ENCODE data around the gene CPOX.
"Not testable (repeated sequence)": the region's sequence is repeated elsewhere in the genome, so short reads cannot be mapped to it uniquely, and the experiment has no call there.

The CPOX gene

GRCh38 chr3:98564282-98565005, 29.0 kb downstream of the CPOX start:
- no peak overlapping the region for H3K4me3 ChIP-seq (ENCODE audit: low read depth, low read length)

GRCh38 chr3:98563661-98564281, 29.6 kb downstream of the CPOX start:
- H3K4me3 ChIP-seq (ENCODE audit: low read depth, low read length) = no peak overlapping the region

GRCh38 chr3:98561727-98562521, 31.5 kb downstream of the CPOX start:
- H3K4me3 ChIP-seq (ENCODE audit: low read depth, low read length) = no peak overlapping the region

- no peak overlapping the region for H3K4me3 ChIP-seq (ENCODE audit: low read depth, low read length)
These were observed 32.5 kb downstream of the CPOX start for GRCh38 chr3:98560911-98561310.

- not testable (repeated sequence) for H3K4me3 ChIP-seq (ENCODE audit: low read depth, low read length)
These were observed 33.6 kb downstream of the CPOX start for GRCh38 chr3:98559769-98560168.

GRCh38 chr3:98558100-98558827, 35.1 kb downstream of the CPOX start:
- H3K4me3 ChIP-seq (ENCODE audit: low read depth, low read length) = no peak overlapping the region

- H3K4me3 ChIP-seq (ENCODE audit: low read depth, low read length) = no peak overlapping the region
These were observed 35.9 kb downstream of the CPOX start for GRCh38 chr3:98557324-98558010.

GRCh38 chr3:98556164-98557130, 37.0 kb downstream of the CPOX start:
- no peak overlapping the region for H3K4me3 ChIP-seq (ENCODE audit: low read depth, low read length)

- no peak overlapping the region for H3K4me3 ChIP-seq (ENCODE audit: low read depth, low read length)
These were observed 38.4 kb downstream of the CPOX start for GRCh38 chr3:98555025-98555379.

- no peak overlapping the region for H3K4me3 ChIP-seq (ENCODE audit: low read depth, low read length)
These were observed 38.8 kb downstream of the CPOX start for GRCh38 chr3:98554580-98554979.

GRCh38 chr3:98553753-98554152, 39.7 kb downstream of the CPOX start:
- no peak overlapping the region for H3K4me3 ChIP-seq (ENCODE audit: low read depth, low read length)

GRCh38 chr3:98553021-98553563, 40.3 kb downstream of the CPOX start:
- H3K4me3 ChIP-seq (ENCODE audit: low read depth, low read length) = no peak overlapping the region

- no peak overlapping the region for H3K4me3 ChIP-seq (ENCODE audit: low read depth, low read length)
These were observed 41.0 kb downstream of the CPOX start for GRCh38 chr3:98552232-98553020.

- H3K4me3 ChIP-seq (ENCODE audit: low read depth, low read length) = no peak overlapping the region
These were observed 41.7 kb downstream of the CPOX start for GRCh38 chr3:98551754-98552153.

GRCh38 chr3:98551236-98551635, 42.2 kb downstream of the CPOX start:
- H3K4me3 ChIP-seq (ENCODE audit: low read depth, low read length) = no peak overlapping the region

- H3K4me3 ChIP-seq (ENCODE audit: low read depth, low read length) = no peak overlapping the region
These were observed 42.6 kb downstream of the CPOX start for GRCh38 chr3:98550833-98551232.

- H3K4me3 ChIP-seq (ENCODE audit: low read depth, low read length) = no peak overlapping the region
These were observed 44.9 kb downstream of the CPOX start for GRCh38 chr3:98548544-98548943.

- no peak overlapping the region for H3K4me3 ChIP-seq (ENCODE audit: low read depth, low read length)
These were observed 47.5 kb downstream of the CPOX start for GRCh38 chr3:98545940-98546339.

GRCh38 chr3:98542623-98543022, 50.8 kb downstream of the CPOX start:
- no peak overlapping the region for H3K4me3 ChIP-seq (ENCODE audit: low read depth, low read length)

Measured in iPS-11a (cell line).